ENCODE data around the gene CCDC138.

CCDC138 gene

DNA sequence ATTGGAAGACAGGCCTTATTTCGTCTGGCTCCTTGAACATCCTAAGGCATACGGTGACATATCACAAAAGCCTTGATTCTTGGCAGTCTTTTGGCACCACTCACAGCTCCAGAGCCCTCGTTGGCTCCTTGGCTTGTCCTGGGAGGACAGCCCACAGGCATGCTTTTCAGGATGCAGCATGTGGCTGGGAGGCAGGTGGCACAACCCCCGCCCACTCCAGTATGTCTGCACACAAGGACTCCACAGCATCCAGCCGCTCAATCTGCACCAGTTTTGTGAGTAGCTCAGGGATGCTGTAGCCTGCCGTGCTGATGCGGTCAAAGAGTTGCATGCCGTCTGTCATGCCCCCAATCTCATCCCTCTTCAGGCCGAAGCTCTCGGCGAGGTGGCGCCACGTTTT, 110.2 kb downstream of the CCDC138 start:
- H3K27ac ChIP-seq: no peak overlapping the region
- no peak overlapping the region for H3K4me3 ChIP-seq (ENCODE audit: low read depth, low read length)
- H3K4me2 ChIP-seq (ENCODE audit: low read length): no peak overlapping the region
- no peak overlapping the region for H3K9ac ChIP-seq
- TF ChIP-seq, protein P1, sequence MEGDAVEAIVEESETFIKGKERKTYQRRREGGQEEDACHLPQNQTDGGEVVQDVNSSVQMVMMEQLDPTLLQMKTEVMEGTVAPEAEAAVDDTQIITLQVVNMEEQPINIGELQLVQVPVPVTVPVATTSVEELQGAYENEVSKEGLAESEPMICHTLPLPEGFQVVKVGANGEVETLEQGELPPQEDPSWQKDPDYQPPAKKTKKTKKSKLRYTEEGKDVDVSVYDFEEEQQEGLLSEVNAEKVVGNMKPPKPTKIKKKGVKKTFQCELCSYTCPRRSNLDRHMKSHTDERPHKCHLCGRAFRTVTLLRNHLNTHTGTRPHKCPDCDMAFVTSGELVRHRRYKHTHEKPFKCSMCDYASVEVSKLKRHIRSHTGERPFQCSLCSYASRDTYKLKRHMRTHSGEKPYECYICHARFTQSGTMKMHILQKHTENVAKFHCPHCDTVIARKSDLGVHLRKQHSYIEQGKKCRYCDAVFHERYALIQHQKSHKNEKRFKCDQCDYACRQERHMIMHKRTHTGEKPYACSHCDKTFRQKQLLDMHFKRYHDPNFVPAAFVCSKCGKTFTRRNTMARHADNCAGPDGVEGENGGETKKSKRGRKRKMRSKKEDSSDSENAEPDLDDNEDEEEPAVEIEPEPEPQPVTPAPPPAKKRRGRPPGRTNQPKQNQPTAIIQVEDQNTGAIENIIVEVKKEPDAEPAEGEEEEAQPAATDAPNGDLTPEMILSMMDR (IDR thresholded peaks at IDR 0.05): no peak
- H3K36me3 ChIP-seq (ENCODE audit: control insufficient read depth, insufficient read depth, low read length): no peaks in the 10 kb centered on the region
- H3K79me2 ChIP-seq: no peaks in the 10 kb centered on the region
- no peak overlapping the region for H2AFZ ChIP-seq
- H3K9me3 ChIP-seq (ENCODE audit: control insufficient read depth, low read length): no peaks in the 10 kb centered on the region
- H3K27me3 ChIP-seq (ENCODE audit: control insufficient read depth, insufficient read depth, low read length): no peaks in the 10 kb centered on the region
- no peaks in the 10 kb centered on the region for H3K4me1 ChIP-seq

DNA sequence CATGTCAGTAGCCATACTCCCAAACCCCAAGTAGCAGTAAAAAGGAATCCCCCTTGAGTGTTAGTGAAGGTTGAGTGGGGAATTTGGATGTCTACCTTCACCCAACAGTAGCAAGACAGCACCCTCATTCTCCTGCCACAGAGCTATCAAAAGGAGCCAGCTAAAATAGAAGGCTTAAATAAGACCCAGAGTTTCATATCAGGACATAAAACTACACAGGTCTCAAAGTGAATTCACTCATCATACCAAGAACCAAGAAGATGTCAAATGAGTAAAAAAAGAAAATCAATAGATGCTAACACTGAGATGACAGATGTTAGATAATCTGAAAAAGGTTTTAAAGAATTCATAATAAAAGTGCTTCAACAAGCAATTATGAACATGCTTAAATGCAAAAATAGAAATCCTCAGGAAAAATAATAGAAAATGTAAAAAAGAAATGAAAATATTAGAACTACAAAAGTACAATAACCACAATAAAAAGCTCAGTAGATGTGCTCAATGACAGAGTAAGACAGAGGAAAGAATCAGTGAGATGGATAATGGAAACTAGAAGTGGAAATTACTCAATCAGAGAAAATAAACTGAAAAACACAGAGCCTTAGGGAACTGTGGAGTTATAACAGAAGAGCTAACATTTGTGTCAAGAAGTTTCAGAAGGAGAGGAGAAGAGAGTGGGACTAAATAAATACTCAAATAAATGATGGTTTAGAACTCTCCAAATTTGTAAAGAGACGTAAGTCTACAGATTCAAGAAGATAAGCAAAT, 111.9 kb downstream of the CCDC138 start:
- no peaks in the 10 kb centered on the region for H3K9me3 ChIP-seq (ENCODE audit: control insufficient read depth, low read length)
- no peaks in the 10 kb centered on the region for H3K79me2 ChIP-seq
- no peak overlapping the region for H3K27ac ChIP-seq
- H3K27me3 ChIP-seq (ENCODE audit: control insufficient read depth, insufficient read depth, low read length): no peaks in the 10 kb centered on the region
- no peaks in the 10 kb centered on the region for H3K4me1 ChIP-seq
- no peak overlapping the region for H3K4me2 ChIP-seq (ENCODE audit: low read length)
- no peaks in the 10 kb centered on the region for H3K36me3 ChIP-seq (ENCODE audit: control insufficient read depth, insufficient read depth, low read length)
- H3K9ac ChIP-seq: no peak overlapping the region
- TF ChIP-seq, protein P1 (IDR thresholded peaks at IDR 0.05): no peak
- no peak overlapping the region for H2AFZ ChIP-seq
- no peak overlapping the region for H3K4me3 ChIP-seq (ENCODE audit: low read depth, low read length)

DNA sequence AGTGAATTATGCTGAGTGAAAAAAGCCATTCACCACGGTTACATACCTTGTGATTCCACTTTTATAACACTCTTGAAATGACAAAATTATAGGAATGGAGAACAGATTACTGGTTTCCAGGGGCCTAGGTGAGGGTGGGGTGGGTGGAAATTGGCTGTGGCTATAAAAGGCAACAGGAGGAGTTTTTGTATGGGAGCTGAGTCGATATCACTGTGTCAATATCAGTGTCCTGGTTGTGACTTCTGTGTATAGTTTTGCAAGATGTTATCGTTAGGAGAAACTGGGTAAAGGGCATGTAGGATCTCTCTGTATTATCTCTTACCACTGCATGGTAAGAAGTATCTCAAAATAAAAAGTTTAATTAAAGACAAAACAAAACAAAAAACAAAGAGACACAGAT, 118.1 kb downstream of the CCDC138 start:
- no peak overlapping the region for H3K4me3 ChIP-seq (ENCODE audit: low read depth, low read length)
- no peaks in the 10 kb centered on the region for H3K79me2 ChIP-seq
- H3K27ac ChIP-seq: no peak overlapping the region
- H3K9me3 ChIP-seq (ENCODE audit: control insufficient read depth, low read length): no peaks in the 10 kb centered on the region
- no peak overlapping the region for H3K9ac ChIP-seq
- no peaks in the 10 kb centered on the region for H3K36me3 ChIP-seq (ENCODE audit: control insufficient read depth, insufficient read depth, low read length)
- H3K4me2 ChIP-seq (ENCODE audit: low read length): no peak overlapping the region
- TF ChIP-seq, protein P1 (IDR thresholded peaks at IDR 0.05): no peak
- H3K27me3 ChIP-seq (ENCODE audit: control insufficient read depth, insufficient read depth, low read length): no peaks in the 10 kb centered on the region
- H2AFZ ChIP-seq: no peak overlapping the region
- no peaks in the 10 kb centered on the region for H3K4me1 ChIP-seq

DNA sequence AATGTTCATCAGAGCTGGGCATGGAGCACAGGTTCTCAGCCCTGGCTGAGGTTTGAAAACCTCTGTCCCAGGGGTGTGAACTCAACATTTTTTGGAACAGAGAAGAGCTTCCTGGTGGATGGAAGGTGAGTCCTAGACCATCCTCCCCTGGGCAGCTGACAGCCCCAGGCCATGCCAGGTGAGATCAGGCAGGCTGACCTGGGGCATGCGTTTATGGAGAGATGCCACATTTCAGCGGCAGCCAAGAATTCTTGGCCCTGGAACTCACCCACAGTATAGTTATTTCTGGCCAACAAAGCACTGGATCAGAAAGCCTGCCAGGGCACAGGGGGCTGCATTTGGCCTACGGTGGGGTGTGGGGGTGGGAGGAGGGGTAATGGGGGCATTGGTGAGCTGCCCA, 118.6 kb downstream of the CCDC138 start:
- Histone ChIP-seq H3K4me3 (ENCODE audit: low read depth, low read length) (no peak overlapping the region), H2AFZ (no peak overlapping the region), H3K4me2 (ENCODE audit: low read length) (no peak overlapping the region), H3K9ac (no peak overlapping the region), H3K4me1 (no peaks in the 10 kb centered on the region), H3K9me3 (ENCODE audit: control insufficient read depth, low read length) (no peaks in the 10 kb centered on the region), H3K27ac (no peak overlapping the region), H3K79me2 (no peaks in the 10 kb centered on the region), H3K27me3 (ENCODE audit: control insufficient read depth, insufficient read depth, low read length) (no peaks in the 10 kb centered on the region), H3K36me3 (ENCODE audit: control insufficient read depth, insufficient read depth, low read length) (no peaks in the 10 kb centered on the region)
- TF ChIP-seq, protein P1 (IDR thresholded peaks at IDR 0.05): no peak

DNA sequence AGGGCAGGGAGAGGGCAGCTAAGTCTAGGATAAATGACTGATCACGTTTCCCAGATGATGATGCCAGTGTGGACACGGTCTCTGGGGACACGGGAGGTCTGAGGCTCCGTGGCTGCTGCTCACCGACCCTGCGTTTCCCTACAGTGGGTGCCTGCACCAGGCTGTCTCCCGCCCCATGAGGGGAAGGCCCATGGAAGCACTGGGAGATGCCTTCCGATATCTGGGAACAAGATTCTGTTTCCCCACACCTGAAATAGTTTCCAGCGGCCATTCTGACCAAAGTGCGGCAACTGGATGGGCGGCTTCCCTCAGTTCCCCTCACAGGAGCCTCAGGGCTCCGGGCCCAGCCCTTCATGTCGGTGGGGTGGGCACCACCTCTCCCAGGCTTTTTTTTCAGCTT, 119.3 kb downstream of the CCDC138 start:
- Histone ChIP-seq H3K27ac (no peak overlapping the region), H3K9me3 (ENCODE audit: control insufficient read depth, low read length) (no peaks in the 10 kb centered on the region), H3K4me2 (ENCODE audit: low read length) (no peak overlapping the region), H3K4me3 (ENCODE audit: low read depth, low read length) (no peak overlapping the region), H3K9ac (no peak overlapping the region), H3K36me3 (ENCODE audit: control insufficient read depth, insufficient read depth, low read length) (no peaks in the 10 kb centered on the region), H2AFZ (no peak overlapping the region), H3K4me1 (no peaks in the 10 kb centered on the region), H3K79me2 (no peaks in the 10 kb centered on the region), H3K27me3 (ENCODE audit: control insufficient read depth, insufficient read depth, low read length) (no peaks in the 10 kb centered on the region)
- TF ChIP-seq, protein P1 (IDR thresholded peaks at IDR 0.05): no peak

All from parathyroid adenoma (tissue), 2 donors.